GM18526 (cell line): ENCODE data around the gene ADD1.

ENCODE experiments used
- POLR2A ChIP-seq: IDR thresholded peaks from 3 replicates; pipeline ENCODE4 v1.6.1; 2011; ENCODE audit not compliant: insufficient read length; ENCODE audit errors: extremely low read depth

The ADD1 gene

DNA sequence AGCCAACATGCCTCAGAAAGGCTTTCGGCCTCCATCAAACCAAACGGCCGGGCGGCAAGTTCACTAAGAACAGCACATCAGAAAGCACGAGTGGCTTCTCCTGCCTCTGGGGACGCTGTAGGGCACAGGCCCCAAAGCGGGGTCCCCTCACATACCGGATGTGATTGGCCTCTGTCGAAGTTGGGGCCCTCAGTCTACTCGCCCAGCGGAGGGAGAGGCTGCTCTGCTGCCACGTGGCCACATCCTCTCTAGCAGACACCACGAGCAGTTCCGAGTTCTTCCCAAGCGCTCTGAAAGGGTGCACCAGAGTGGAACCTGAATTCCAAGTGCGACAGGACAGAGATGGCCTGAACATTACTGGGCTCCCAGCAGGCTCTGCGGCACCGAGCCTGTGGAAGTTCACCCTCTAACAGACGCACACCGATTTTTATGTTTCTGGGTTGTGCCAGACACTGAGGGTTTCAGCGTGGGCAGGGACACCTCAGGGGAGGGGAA lies 98.4 kb downstream of the ADD1 start:
- TF ChIP-seq POLR2A, result no peak

DNA sequence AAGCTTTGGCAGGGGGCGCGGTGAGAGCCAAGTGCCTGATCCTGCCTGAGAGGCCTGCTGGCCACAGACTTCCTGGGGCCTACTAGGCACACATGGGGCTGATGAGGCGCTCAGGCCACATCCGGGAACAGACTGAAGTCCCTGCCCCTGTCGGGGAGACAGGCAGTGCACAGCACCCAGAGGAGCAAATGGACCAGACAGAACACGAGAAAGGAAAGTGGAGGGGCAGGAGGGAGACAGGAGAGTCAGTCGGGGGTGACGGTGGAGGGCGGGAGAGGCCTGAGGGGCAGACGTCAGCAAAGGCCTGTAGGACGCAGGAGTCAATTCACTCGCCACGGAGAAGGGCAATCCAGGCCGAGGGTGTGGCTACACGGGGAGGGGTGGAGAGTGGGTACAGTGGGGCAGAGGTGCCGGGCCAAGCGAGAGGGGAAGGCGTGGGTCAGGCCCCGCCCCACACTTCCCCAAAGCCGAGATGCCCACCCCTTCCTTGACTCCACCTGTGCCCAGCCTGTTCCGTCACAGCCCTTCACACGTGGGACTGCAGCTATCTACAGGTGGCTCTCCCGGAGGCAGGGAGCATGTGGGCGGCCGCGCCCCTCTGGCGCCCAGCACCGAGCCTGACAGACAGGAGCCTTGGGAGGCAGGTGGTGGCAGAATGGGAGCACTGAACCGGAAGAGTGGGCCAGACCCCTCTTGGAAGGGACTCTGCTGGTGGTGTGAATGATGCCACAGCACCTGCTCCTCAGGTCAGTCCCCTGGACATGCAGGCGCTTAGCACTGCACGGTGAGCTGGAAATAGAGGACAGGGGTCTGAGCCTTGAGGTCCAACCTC lies 99.1 kb downstream of the ADD1 start:
- peak; percentile 29 for TF ChIP-seq POLR2A

GRCh38 chr4:2943364-2944090 lies 99.9 kb downstream of the ADD1 start:
- no peak for TF ChIP-seq POLR2A

GRCh38 chr4:2944091-2944482 lies 100.4 kb downstream of the ADD1 start:
- no peak for TF ChIP-seq POLR2A

- no peak for TF ChIP-seq POLR2A
Measured at GRCh38 chr4:2944586-2945526, 101.2 kb downstream of the ADD1 start.

GRCh38 chr4:2946812-2947600 lies 103.4 kb downstream of the ADD1 start:
- no peak for TF ChIP-seq POLR2A

- TF ChIP-seq POLR2A, result no peak
Measured at GRCh38 chr4:2947926-2948325, 104.3 kb downstream of the ADD1 start.

GRCh38 chr4:2948895-2949781 lies 105.5 kb downstream of the ADD1 start:
- TF ChIP-seq POLR2A, result no peak

- no peak for TF ChIP-seq POLR2A
Measured at GRCh38 chr4:2949782-2950125, 106.1 kb downstream of the ADD1 start.

DNA sequence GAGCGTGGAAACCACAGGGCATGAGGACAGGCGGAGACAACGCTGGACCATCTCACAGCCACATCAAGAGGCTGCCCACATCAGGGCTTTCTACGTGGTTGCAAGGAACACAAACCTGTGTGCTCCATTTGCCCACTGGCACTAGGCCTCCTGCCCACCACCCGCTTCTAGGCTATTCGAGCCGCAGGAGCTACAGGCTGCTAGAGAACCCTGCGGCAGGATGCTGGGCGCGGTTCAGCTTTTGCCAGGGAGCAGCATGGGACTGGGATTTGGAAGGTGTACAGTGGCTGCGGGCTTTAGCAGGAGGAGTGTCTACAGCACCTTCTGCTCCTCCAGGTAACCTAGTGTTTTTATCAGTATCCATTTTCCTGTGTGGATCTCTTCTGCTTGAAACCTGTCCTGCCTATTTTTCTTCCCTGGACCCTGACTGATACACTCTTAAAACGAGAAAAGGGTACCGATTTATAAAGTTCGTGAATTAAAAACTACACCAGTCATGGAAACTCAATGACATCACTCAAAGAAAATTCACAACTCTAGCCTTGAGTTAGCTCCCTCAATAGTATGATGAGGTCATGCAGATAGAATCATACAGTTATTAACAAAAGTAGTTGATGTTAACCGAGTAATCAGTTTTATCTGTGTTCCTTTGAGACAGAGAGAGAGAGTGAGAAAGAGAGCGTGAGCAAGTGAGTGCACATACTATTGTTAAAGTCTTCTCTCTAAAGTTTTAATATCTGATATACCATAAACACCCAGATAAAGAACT lies 106.8 kb downstream of the ADD1 start:
- TF ChIP-seq POLR2A, result no peak

GRCh38 chr4:2953496-2953895 lies 109.9 kb downstream of the ADD1 start:
- no peak for TF ChIP-seq POLR2A

DNA sequence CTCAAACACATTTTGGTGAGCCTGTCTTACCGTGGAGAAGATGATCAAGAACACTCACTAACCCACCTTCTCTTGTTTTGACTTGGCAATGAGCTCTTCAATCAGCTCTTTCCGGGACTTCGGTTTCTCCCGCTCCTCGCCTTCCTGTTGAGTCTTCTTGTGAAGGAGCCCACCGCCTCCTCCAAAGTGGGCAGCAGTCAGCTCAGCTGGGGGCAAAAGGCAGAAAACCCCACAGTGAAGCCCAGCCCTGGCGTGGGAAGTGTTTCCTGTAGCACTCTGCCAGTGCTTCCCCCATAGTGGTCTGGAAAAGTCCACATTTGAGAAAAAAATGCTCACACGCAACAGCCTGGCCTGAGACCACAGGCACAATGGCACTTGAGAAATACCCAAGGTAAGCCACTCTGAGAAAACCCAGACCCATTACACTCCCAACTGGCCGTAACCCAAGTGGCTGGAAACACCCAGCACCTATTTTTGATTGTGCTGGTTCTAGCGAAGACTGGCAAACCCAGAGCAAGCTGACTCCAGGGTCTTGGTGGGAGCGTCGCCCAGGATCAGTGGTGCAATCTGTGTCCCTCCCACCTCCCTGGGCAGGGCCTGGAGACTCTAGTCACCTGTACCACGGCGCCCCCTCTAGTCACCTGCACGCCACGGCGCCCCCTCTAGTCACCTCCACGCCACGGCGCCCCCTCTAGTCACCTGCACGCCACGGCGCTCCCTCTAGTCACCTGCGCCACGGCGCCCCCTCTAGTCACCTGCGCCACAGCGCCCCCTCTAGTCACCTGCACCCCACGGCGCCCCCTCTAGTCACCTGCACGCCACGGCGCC lies 110.9 kb downstream of the ADD1 start:
- TF ChIP-seq POLR2A, result no peak
